Measurements from ENCODE around the gene PPM1G. TPM values are rescaled to one million over a fixed set of nuclear protein-coding genes. Genes with fewer than 3 reads are reported as not detected.
A peak's percentile ranks its signal among the peaks of the same experiment; 100 is the strongest.

Gene PPM1G
- total RNA-seq, 1 donor from 2014 or later = 95.3 TPM

DNA sequence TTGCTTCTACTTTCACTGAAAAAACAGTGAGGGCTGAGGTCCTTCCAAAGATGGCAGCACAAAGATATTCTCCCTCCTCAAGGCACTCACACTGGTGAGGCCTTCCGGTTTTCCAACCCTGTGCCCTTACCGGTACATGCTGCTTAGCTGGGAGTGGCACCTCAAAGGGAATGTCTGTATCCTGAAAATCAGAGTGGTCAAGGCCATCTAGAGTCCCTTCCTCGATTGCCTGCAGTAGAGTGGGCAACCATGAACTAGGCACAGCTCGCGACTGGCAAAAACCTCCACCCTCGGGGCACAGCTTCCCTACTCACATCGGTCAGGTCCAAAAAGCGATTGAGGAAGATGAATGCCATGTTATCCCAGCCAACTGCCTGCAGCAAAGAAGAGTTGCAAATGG, 36.2 kb upstream of the PPM1G start:
- Mint-ChIP-seq H3K27ac (peak overlapping the region; percentile 88), H3K4me1 (ENCODE audit: unreplicated experiment) (peaks cover 5% of the 10 kb centered on the region), H3K4me3 (no peak overlapping the region), H3K27me3 (no peaks in the 10 kb centered on the region), H3K9me3 (no peaks in the 10 kb centered on the region), H3K36me3 (peaks cover 41% of the 10 kb centered on the region)
- TF ChIP-seq CTCF (conservative IDR thresholded peaks at IDR 0.05) = no peak
- DNase-seq (ENCODE audit: extremely low spot score, unreplicated experiment) = no peak

DNA sequence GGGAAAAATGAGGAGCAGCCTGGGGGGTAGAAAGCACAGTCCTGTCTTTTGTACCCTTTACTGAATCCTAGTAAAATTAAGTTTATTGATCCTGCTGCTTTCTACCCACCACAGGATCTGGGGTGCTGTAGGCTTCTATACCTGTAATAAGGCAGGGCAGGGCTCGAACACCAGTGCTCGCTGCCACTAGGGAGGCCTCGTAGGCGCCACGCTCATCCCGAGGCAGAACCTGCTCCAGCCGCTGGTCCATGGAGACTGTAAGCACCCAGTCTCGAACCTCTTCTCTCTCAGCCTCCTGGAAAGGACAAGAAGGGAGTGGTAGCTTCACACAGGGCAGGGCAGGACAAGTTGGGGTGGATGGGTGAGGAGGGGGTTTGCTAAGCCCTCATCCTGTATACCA, 35.8 kb upstream of the PPM1G start:
- H3K36me3 Mint-ChIP-seq = peaks cover 45% of the 10 kb centered on the region
- TF ChIP-seq CTCF (conservative IDR thresholded peaks at IDR 0.05) = no peak
- H3K4me3 Mint-ChIP-seq = no peak overlapping the region
- peak overlapping the region; percentile 88 for H3K27ac Mint-ChIP-seq
- H3K27me3 Mint-ChIP-seq = no peaks in the 10 kb centered on the region
- DNase-seq (ENCODE audit: extremely low spot score, unreplicated experiment) = no peak
- peaks cover 5% of the 10 kb centered on the region for H3K4me1 Mint-ChIP-seq (ENCODE audit: unreplicated experiment)
- no peaks in the 10 kb centered on the region for H3K9me3 Mint-ChIP-seq

GRCh38 chr2:27442920-27443282, 33.5 kb upstream of the PPM1G start:
- Mint-ChIP-seq H3K27me3 (no peaks in the 10 kb centered on the region), H3K36me3 (peaks cover 43% of the 10 kb centered on the region), H3K4me1 (ENCODE audit: unreplicated experiment) (peaks cover 5% of the 10 kb centered on the region), H3K27ac (peak overlapping the region; percentile 34), H3K4me3 (peak overlapping the region; percentile 44), H3K9me3 (no peaks in the 10 kb centered on the region)
- no peak for TF ChIP-seq CTCF (conservative IDR thresholded peaks at IDR 0.05)
- no peak for DNase-seq (ENCODE audit: extremely low spot score, unreplicated experiment)

DNA sequence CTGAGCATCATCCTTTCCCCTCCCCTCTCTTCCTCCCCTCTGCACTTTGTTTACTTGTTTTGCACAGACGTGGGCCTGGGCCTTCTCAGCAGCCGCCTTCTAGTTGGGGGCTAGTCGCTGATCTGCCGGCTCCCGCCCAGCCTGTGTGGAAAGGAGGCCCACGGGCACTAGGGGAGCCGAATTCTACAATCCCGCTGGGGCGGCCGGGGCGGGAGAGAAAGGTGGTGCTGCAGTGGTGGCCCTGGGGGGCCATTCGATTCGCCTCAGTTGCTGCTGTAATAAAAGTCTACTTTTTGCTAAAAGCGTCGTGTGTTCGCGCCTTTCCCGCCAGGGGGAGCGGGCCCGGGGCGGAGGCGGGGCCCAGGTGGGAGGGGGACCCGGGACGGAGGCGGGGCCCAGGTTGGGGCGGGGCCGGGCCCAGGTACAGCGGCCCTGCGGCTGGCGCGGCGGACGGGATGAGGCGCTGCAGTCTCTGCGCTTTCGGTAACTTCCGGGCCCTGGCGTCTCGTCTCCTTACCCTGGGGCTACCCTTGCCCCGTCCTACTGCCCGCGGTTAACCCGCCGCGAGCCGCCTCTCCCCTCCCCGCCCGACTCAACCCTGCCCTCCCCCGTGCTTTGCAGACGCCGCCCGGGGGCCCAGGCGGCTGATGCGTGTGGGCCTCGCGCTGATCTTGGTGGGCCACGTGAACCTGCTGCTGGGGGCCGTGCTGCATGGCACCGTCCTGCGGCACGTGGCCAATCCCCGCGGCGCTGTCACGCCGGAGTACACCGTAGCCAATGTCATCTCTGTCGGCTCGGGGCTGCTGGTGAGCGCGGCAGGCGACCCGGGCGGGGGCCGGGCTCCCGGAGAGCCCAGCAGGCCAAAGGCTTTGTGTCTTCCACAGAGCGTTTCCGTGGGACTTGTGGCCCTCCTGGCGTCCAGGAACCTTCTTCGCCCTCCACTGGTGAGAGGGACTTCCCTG, 32.8 kb upstream of the PPM1G start, which contains the start of gene KRTCAP3:
TSS of gene KRTCAP3 (plus strand) at position 424 of the 962 bp plus-strand sequence. CDS start at position 456, 32 bp downstream.
- Mint-ChIP-seq H3K4me3 (peak within 1 kb of the TSS; percentile 44), H3K9me3 (no peaks in the 10 kb centered on the region), H3K27ac (peak within 1 kb of the TSS; percentile 34), H3K27me3 (no peaks in the 10 kb centered on the region), H3K36me3 (peaks cover 39% of the 10 kb centered on the region), H3K4me1 (ENCODE audit: unreplicated experiment) (peaks cover 5% of the 10 kb centered on the region)
- DNase-seq (ENCODE audit: extremely low spot score, unreplicated experiment) = peak; percentile 74
- TF ChIP-seq CTCF (conservative IDR thresholded peaks at IDR 0.05) = peak; percentile 53

GRCh38 chr2:27441226-27441926, 32.0 kb upstream of the PPM1G start:
- H3K4me1 Mint-ChIP-seq (ENCODE audit: unreplicated experiment) = peaks cover 5% of the 10 kb centered on the region
- no peak for TF ChIP-seq CTCF (conservative IDR thresholded peaks at IDR 0.05)
- H3K27ac Mint-ChIP-seq = no peak overlapping the region
- peaks cover 37% of the 10 kb centered on the region for H3K36me3 Mint-ChIP-seq
- no peak for DNase-seq (ENCODE audit: extremely low spot score, unreplicated experiment)
- H3K9me3 Mint-ChIP-seq = no peaks in the 10 kb centered on the region
- H3K27me3 Mint-ChIP-seq = no peaks in the 10 kb centered on the region
- H3K4me3 Mint-ChIP-seq = no peak overlapping the region
